Non-pigmented ciliary epithelial cell (primary cell): ENCODE data around the gene ARHGAP25.

Experiments used
- DNase-seq: peaks from one replicate; pipeline ENCODE4 v3.0.0-alpha.2; 2010; ENCODE audit warnings: low read depth

The ARHGAP25 gene

GRCh38 chr2:68734688-68735525 is at the start of gene ARHGAP25:
TSS of gene ARHGAP25 (plus strand) at chr2:68734811. CDS start at chr2:68735200, 389 bp downstream.
- DNase-seq = no peak

GRCh38 chr2:68686178-68686577 is 48.4 kb upstream of the ARHGAP25 start:
- DNase-seq = no peak

GRCh38 chr2:68687018-68687417 is 47.6 kb upstream of the ARHGAP25 start:
- no peak for DNase-seq

GRCh38 chr2:68689553-68690537 is 44.8 kb upstream of the ARHGAP25 start:
- no peak for DNase-seq

- DNase-seq = no peak
Observed at GRCh38 chr2:68690851-68691250, 43.8 kb upstream of the ARHGAP25 start.

- no peak for DNase-seq
Observed at GRCh38 chr2:68692511-68692910, 42.1 kb upstream of the ARHGAP25 start.

- no peak for DNase-seq
Observed at GRCh38 chr2:68693951-68694350, 40.7 kb upstream of the ARHGAP25 start.

GRCh38 chr2:68695971-68696370 is 38.6 kb upstream of the ARHGAP25 start:
- no peak for DNase-seq

GRCh38 chr2:68696554-68696953 is 38.1 kb upstream of the ARHGAP25 start:
- DNase-seq = no peak

GRCh38 chr2:68698567-68699377 is 35.8 kb upstream of the ARHGAP25 start:
- no peak for DNase-seq

GRCh38 chr2:68700560-68700959 is 34.1 kb upstream of the ARHGAP25 start:
- DNase-seq = no peak

GRCh38 chr2:68706637-68707036 is 28.0 kb upstream of the ARHGAP25 start:
- no peak for DNase-seq

- no peak for DNase-seq
Observed at GRCh38 chr2:68708629-68709028, 26.0 kb upstream of the ARHGAP25 start.

GRCh38 chr2:68709421-68709911 is 25.1 kb upstream of the ARHGAP25 start:
- no peak for DNase-seq

- no peak for DNase-seq
Observed at GRCh38 chr2:68710336-68710735, 24.3 kb upstream of the ARHGAP25 start.

- no peak for DNase-seq
Observed at GRCh38 chr2:68710756-68711155, 23.9 kb upstream of the ARHGAP25 start.

- no peak for DNase-seq
Observed at GRCh38 chr2:68714866-68715265, 19.7 kb upstream of the ARHGAP25 start.

- no peak for DNase-seq
Observed at GRCh38 chr2:68715353-68716041, 19.1 kb upstream of the ARHGAP25 start.

- DNase-seq = no peak
Observed at GRCh38 chr2:68716604-68717304, 17.9 kb upstream of the ARHGAP25 start.

GRCh38 chr2:68717305-68717661 is 17.3 kb upstream of the ARHGAP25 start:
- no peak for DNase-seq

- DNase-seq = no peak
Observed at GRCh38 chr2:68719912-68720311, 14.7 kb upstream of the ARHGAP25 start.
